Mononuclear cell (primary cell): ENCODE measurements around the gene SLC16A4. TPM values are rescaled to one million over a fixed set of nuclear protein-coding genes. Genes with fewer than 3 reads are reported as not detected.
A peak's percentile ranks its signal among the peaks of the same experiment; 100 is the strongest.

Experiments
- H3K27me3 ChIP-seq: 2 replicates; pipeline ENCODE4 v1.6.0; 2011; ENCODE audit warnings: low read length, control low read depth; ENCODE audit not compliant: insufficient read depth
- H3K4me1 ChIP-seq: 2 replicates; pipeline ENCODE4 v1.5.1; 2011; ENCODE audit warnings: mild to moderate bottlenecking, low read length, control low read depth; ENCODE audit not compliant: insufficient read depth
- H3K4me3 ChIP-seq: 2 replicates; pipeline ENCODE4 v1.5.1; 2011; ENCODE audit warnings: mild to moderate bottlenecking, low read length, moderate library complexity
- H3K9me3 ChIP-seq: 2 replicates; pipeline ENCODE4 v1.5.1; 2011; ENCODE audit warnings: low read depth, mild to moderate bottlenecking, control low read depth, low read length
- total RNA-seq: library from RNA; depleted of rRNA; stranded (reverse); fragments of >200 nt; gene quantifications from one replicate; pipeline ENCODE4 v1.2.3, GENCODE V29; 2012

Gene SLC16A4
- total RNA-seq, 1 donor, result not detected

GRCh38 chr1:110355321-110355720 lies 35.5 kb downstream of the SLC16A4 start:
- no peaks in the 10 kb centered on the region for H3K27me3 ChIP-seq
- no peak overlapping the region for H3K4me3 ChIP-seq
- H3K9me3 ChIP-seq, result no peaks in the 10 kb centered on the region
- peaks cover 9% of the 10 kb centered on the region for H3K4me1 ChIP-seq

- H3K4me1 ChIP-seq, result peaks cover 27% of the 10 kb centered on the region
- H3K4me3 ChIP-seq, result no peak overlapping the region
- H3K27me3 ChIP-seq, result no peaks in the 10 kb centered on the region
- no peaks in the 10 kb centered on the region for H3K9me3 ChIP-seq
Observed at GRCh38 chr1:110350360-110350759, 40.5 kb downstream of the SLC16A4 start.

GRCh38 chr1:110348771-110349170 lies 42.1 kb downstream of the SLC16A4 start:
- H3K4me1 ChIP-seq, result peaks cover 35% of the 10 kb centered on the region
- H3K4me3 ChIP-seq, result no peak overlapping the region
- no peaks in the 10 kb centered on the region for H3K27me3 ChIP-seq
- H3K9me3 ChIP-seq, result no peaks in the 10 kb centered on the region

GRCh38 chr1:110348050-110348449 lies 42.8 kb downstream of the SLC16A4 start:
- H3K4me3 ChIP-seq, result no peak overlapping the region
- H3K4me1 ChIP-seq, result peaks cover 42% of the 10 kb centered on the region
- no peaks in the 10 kb centered on the region for H3K9me3 ChIP-seq
- no peaks in the 10 kb centered on the region for H3K27me3 ChIP-seq

GRCh38 chr1:110347182-110347893 lies 43.5 kb downstream of the SLC16A4 start:
- H3K9me3 ChIP-seq, result no peaks in the 10 kb centered on the region
- H3K27me3 ChIP-seq, result no peaks in the 10 kb centered on the region
- H3K4me3 ChIP-seq, result no peak overlapping the region
- H3K4me1 ChIP-seq, result peaks cover 45% of the 10 kb centered on the region

GRCh38 chr1:110346690-110347089 lies 44.1 kb downstream of the SLC16A4 start:
- Histone ChIP-seq H3K4me3 (no peak overlapping the region), H3K27me3 (no peaks in the 10 kb centered on the region), H3K4me1 (peaks cover 52% of the 10 kb centered on the region), H3K9me3 (no peaks in the 10 kb centered on the region)

GRCh38 chr1:110345480-110345879 lies 45.3 kb downstream of the SLC16A4 start:
- Histone ChIP-seq H3K4me1 (peaks cover 61% of the 10 kb centered on the region), H3K4me3 (no peak overlapping the region), H3K9me3 (no peaks in the 10 kb centered on the region), H3K27me3 (no peaks in the 10 kb centered on the region)

GRCh38 chr1:110344152-110344551 lies 46.7 kb downstream of the SLC16A4 start:
- H3K4me3 ChIP-seq, result no peak overlapping the region
- H3K27me3 ChIP-seq, result no peaks in the 10 kb centered on the region
- H3K4me1 ChIP-seq, result peaks cover 60% of the 10 kb centered on the region
- H3K9me3 ChIP-seq, result no peaks in the 10 kb centered on the region

- Histone ChIP-seq H3K4me1 (peaks cover 54% of the 10 kb centered on the region), H3K4me3 (no peak overlapping the region), H3K9me3 (no peaks in the 10 kb centered on the region), H3K27me3 (no peaks in the 10 kb centered on the region)
Observed at GRCh38 chr1:110343249-110343648, 47.6 kb downstream of the SLC16A4 start.

GRCh38 chr1:110341872-110342331 lies 48.9 kb downstream of the SLC16A4 start:
- Histone ChIP-seq H3K9me3 (no peaks in the 10 kb centered on the region), H3K27me3 (no peaks in the 10 kb centered on the region), H3K4me1 (peaks cover 54% of the 10 kb centered on the region), H3K4me3 (no peak overlapping the region)

GRCh38 chr1:110341146-110341871 lies 49.5 kb downstream of the SLC16A4 start:
- H3K27me3 ChIP-seq, result no peaks in the 10 kb centered on the region
- H3K4me3 ChIP-seq, result no peak overlapping the region
- no peaks in the 10 kb centered on the region for H3K9me3 ChIP-seq
- peaks cover 57% of the 10 kb centered on the region for H3K4me1 ChIP-seq

- Histone ChIP-seq H3K4me3 (peak overlapping the region; percentile 76), H3K27me3 (no peaks in the 10 kb centered on the region), H3K4me1 (peaks cover 55% of the 10 kb centered on the region), H3K9me3 (no peaks in the 10 kb centered on the region)
Observed at GRCh38 chr1:110340207-110340468, 50.7 kb downstream of the SLC16A4 start.

GRCh38 chr1:110339407-110340206 lies 51.2 kb downstream of the SLC16A4 start:
- H3K27me3 ChIP-seq, result no peaks in the 10 kb centered on the region
- H3K4me1 ChIP-seq, result peaks cover 52% of the 10 kb centered on the region
- no peaks in the 10 kb centered on the region for H3K9me3 ChIP-seq
- H3K4me3 ChIP-seq, result peak overlapping the region; percentile 76

- Histone ChIP-seq H3K9me3 (no peaks in the 10 kb centered on the region), H3K27me3 (no peaks in the 10 kb centered on the region), H3K4me3 (peak within 1 kb of the TSS; percentile 76), H3K4me1 (peaks cover 51% of the 10 kb centered on the region)
Observed at GRCh38 chr1:110338886-110339406, 51.9 kb downstream of the SLC16A4 start, which contains the start of gene RBM15. Gene RBM15 (plus strand): TSS chr1:110339377. CDS start chr1:110339406, 29 bp downstream.

- peaks cover 45% of the 10 kb centered on the region for H3K4me1 ChIP-seq
- H3K4me3 ChIP-seq, result peak overlapping the region; percentile 76
Observed at GRCh38 chr1:110338309-110338885, 52.4 kb downstream of the SLC16A4 start.

More at GRCh38 chr1:110338309-110338885, 52.4 kb downstream of the SLC16A4 start:
- no peaks in the 10 kb centered on the region for H3K9me3 ChIP-seq
- no peaks in the 10 kb centered on the region for H3K27me3 ChIP-seq
